Smooth muscle cell (in vitro differentiated cells): ENCODE measurements around the gene TRMT112. TPM values are rescaled to one million over a fixed set of nuclear protein-coding genes. Genes with fewer than 3 reads are reported as not detected.

Source experiments
- DNase-seq: peaks from one replicate; lab custom pipeline; 2025; ENCODE audit not compliant: unreplicated experiment; lab: John Stamatoyannopoulos, UW
- H2AFZ ChIP-seq: fragments of 200-600 bp; sonication (generic); 2 replicates; pipeline ENCODE4 v1.6.0; 2016; ENCODE audit warnings: antibody characterized with exemption, low read depth, mild to moderate bottlenecking
- H3F3A ChIP-seq: fragments of 200-600 bp; sonication (generic); 2 replicates; pipeline ENCODE4 v1.6.0; 2017; ENCODE audit warnings: antibody characterized with exemption, low read depth
- H3K27ac ChIP-seq: fragments of 200-600 bp; sonication (generic); 2 replicates; pipeline ENCODE4 v1.5.1; 2016; ENCODE audit warnings: low read depth, mild to moderate bottlenecking
- H3K27me3 ChIP-seq: fragments of 200-600 bp; sonication (generic); 2 replicates; pipeline ENCODE4 v1.6.1; 2016; ENCODE audit warnings: low read depth, mild to moderate bottlenecking
- H3K36me3 ChIP-seq: fragments of 200-600 bp; sonication (generic); 2 replicates; pipeline ENCODE4 v1.5.1; 2016; ENCODE audit warnings: low read depth
- H3K4me1 ChIP-seq: fragments of 200-600 bp; sonication (generic); 2 replicates; pipeline ENCODE4 v1.5.1; 2016; ENCODE audit warnings: low read depth
- H3K4me2 ChIP-seq: fragments of 200-600 bp; sonication (generic); 2 replicates; pipeline ENCODE4 v1.6.0; 2016; ENCODE audit warnings: mild to moderate bottlenecking
- H3K4me3 ChIP-seq: fragments of 200-600 bp; sonication (generic); 2 replicates; pipeline ENCODE4 v1.5.1; 2016; ENCODE audit warnings: mild to moderate bottlenecking
- H3K79me2 ChIP-seq: fragments of 200-600 bp; sonication (generic); 2 replicates; pipeline ENCODE4 v1.6.0; 2016; ENCODE audit warnings: low read depth, mild to moderate bottlenecking
- H3K9ac ChIP-seq: fragments of 200-600 bp; sonication (generic); 2 replicates; pipeline ENCODE4 v1.6.0; 2016; ENCODE audit warnings: low read depth
- H3K9me3 ChIP-seq: fragments of 200-600 bp; sonication (generic); replicated peaks from 2 replicates; pipeline ENCODE4 v1.5.1; 2016; ENCODE audit warnings: low read depth
- H4K20me1 ChIP-seq: fragments of 200-600 bp; sonication (generic); 2 replicates; pipeline ENCODE4 v1.6.0; 2016; ENCODE audit warnings: low read depth
- CTCF ChIP-seq: fragments of 200-600 bp; sonication (generic); IDR thresholded peaks from 2 replicates; pipeline ENCODE4 v1.5.1; 2017; ENCODE audit warnings: borderline replicate concordance, mild to moderate bottlenecking, antibody characterized with exemption; ENCODE audit not compliant: insufficient read depth, poor library complexity, severe bottlenecking
- WGBS: methylation state at CpG from one replicate; pipeline ENCODE4 v1.1.7; 2016; ENCODE audit warnings: low lambda C conversion rate; 5-methylcytosine and 5-hydroxymethylcytosine counted together
- polyA plus RNA-seq: library from polyadenylated mRNA; unstranded; fragments of >200 nt; fragmentation: Nextera tagmentation; extraction: Ambion mirVana; gene quantifications from 2 replicates; pipeline ENCODE4 v1.2.1, GENCODE V29; 2016
- total RNA-seq: library from RNA; depleted of rRNA; stranded (reverse); fragments of >200 nt; gene quantifications from 2 replicates; pipeline ENCODE4 v1.2.3, GENCODE V29; 2014

The TRMT112 gene
- total and polyA plus RNA-seq, 2 experiments from 2014 or later: 285 to 327 TPM

- Histone ChIP-seq H3K27ac (no peak overlapping the region), H3K36me3 (no peaks in the 10 kb centered on the region), H3F3A (no peaks in the 10 kb centered on the region), H3K79me2 (no peaks in the 10 kb centered on the region), H3K4me1 (peaks cover 7% of the 10 kb centered on the region), H2AFZ (no peak overlapping the region), H3K4me2 (no peak overlapping the region), H3K9ac (no peak overlapping the region), H3K27me3 (no peaks in the 10 kb centered on the region), H4K20me1 (no peaks in the 10 kb centered on the region), H3K4me3 (no peak overlapping the region), H3K9me3 (no peaks in the 10 kb centered on the region)
- WGBS: 92% methylated on average over 16 of the region's 18 CpGs
- DNase-seq: no peak
- TF ChIP-seq CTCF: peak; percentile 9
Observed at GRCh38 chr11:64343767-64344559, 26.6 kb upstream of the TRMT112 start.

- Histone ChIP-seq H3K27ac (no peak overlapping the region), H3K79me2 (no peaks in the 10 kb centered on the region), H3K9me3 (no peaks in the 10 kb centered on the region), H3K27me3 (no peaks in the 10 kb centered on the region), H3K4me3 (no peak overlapping the region), H3K9ac (no peak overlapping the region), H3K4me2 (no peak overlapping the region), H3K36me3 (no peaks in the 10 kb centered on the region), H3F3A (no peaks in the 10 kb centered on the region), H2AFZ (no peak overlapping the region), H3K4me1 (peaks cover 7% of the 10 kb centered on the region), H4K20me1 (no peaks in the 10 kb centered on the region)
- WGBS: 93% methylated on average over 11 of the region's 29 CpGs
- DNase-seq: no peak
- no peak for TF ChIP-seq CTCF
Observed at GRCh38 chr11:64342869-64343745, 25.7 kb upstream of the TRMT112 start.

GRCh38 chr11:64341851-64342791, 24.8 kb upstream of the TRMT112 start:
- H3K27me3 ChIP-seq: no peaks in the 10 kb centered on the region
- H3K4me3 ChIP-seq: peak overlapping the region; percentile 4
- peak; percentile 31 for TF ChIP-seq CTCF
- H3K36me3 ChIP-seq: no peaks in the 10 kb centered on the region
- H3K4me1 ChIP-seq: peaks cover 7% of the 10 kb centered on the region
- H3K27ac ChIP-seq: no peak overlapping the region
- H3K9me3 ChIP-seq: no peaks in the 10 kb centered on the region
- peak; percentile 37 for DNase-seq
- no peaks in the 10 kb centered on the region for H3F3A ChIP-seq
- no peaks in the 10 kb centered on the region for H3K79me2 ChIP-seq
- no peak overlapping the region for H3K9ac ChIP-seq
- H3K4me2 ChIP-seq: peak overlapping the region; percentile 80
- 34% methylated on average over 41 of the region's 55 CpGs for WGBS
- H2AFZ ChIP-seq: no peak overlapping the region
- H4K20me1 ChIP-seq: no peaks in the 10 kb centered on the region
